Choroid plexus epithelial cell (primary cell): ENCODE data around the gene MPZL3.

ENCODE experiments used
- DNase-seq: peaks from one replicate; pipeline ENCODE4 v3.0.0-alpha.2; 2010; ENCODE audit warnings: low read depth
- H3K4me3 ChIP-seq: 2 replicates; pipeline ENCODE4 v1.5.1; 2011; ENCODE audit warnings: low read depth, mild to moderate bottlenecking, control low read depth, low read length, moderate library complexity
- CTCF ChIP-seq: conservative IDR thresholded peaks from 2 replicates; pipeline ENCODE4 v1.5.1; 2011; ENCODE audit warnings: low read depth, mild to moderate bottlenecking, control low read depth, inconsistent platforms, low read length, moderate library complexity

The MPZL3 gene

GRCh38 chr11:118219732-118220131 lies 32.4 kb downstream of the MPZL3 start:
- H3K4me3 ChIP-seq: no peak overlapping the region
- DNase-seq: no peak
- TF ChIP-seq CTCF: no peak

DNA sequence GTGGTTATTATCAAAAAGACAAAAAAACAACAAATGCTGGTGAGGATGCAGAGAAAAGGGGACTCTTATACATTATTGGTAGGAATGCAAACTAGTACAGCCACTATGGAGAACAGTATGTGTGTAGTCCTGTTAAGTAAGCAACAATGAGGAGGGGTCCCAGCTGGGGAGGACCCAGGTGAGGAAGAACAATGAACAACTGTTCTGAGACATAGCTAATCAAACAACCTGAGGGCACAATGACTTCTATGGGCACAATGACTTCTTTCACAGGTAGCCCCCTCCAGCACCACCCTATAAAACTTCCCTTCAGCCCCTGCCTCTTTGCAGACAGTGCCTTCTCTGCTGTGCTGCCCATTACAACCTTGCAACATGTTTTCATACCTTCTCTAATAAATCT lies 32.9 kb downstream of the MPZL3 start:
- no peak overlapping the region for H3K4me3 ChIP-seq
- no peak for TF ChIP-seq CTCF
- DNase-seq: no peak

DNA sequence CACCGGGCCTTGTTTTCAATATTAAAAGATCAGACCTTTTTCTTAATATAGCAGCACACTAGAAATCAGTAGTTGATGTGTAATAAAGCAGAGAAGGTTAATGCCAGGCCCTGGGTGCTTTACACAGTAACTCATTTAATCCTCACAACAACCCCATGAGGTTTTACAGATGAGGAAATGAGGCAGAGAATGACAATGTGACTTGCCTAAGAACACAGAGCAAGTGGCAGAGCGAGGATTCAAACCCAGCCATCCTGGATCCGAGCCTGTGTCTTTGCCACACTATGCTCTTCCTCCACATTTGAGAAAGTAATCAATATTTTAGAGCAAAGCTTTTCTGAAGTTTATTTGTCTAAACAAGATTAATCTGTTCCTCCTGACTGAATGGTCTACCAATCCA lies 34.6 kb downstream of the MPZL3 start:
- H3K4me3 ChIP-seq: no peak overlapping the region
- no peak for DNase-seq
- TF ChIP-seq CTCF: no peak

- no peak for TF ChIP-seq CTCF
- DNase-seq: no peak
- H3K4me3 ChIP-seq: no peak overlapping the region
Observed at GRCh38 chr11:118216621-118217481, 35.3 kb downstream of the MPZL3 start.

DNA sequence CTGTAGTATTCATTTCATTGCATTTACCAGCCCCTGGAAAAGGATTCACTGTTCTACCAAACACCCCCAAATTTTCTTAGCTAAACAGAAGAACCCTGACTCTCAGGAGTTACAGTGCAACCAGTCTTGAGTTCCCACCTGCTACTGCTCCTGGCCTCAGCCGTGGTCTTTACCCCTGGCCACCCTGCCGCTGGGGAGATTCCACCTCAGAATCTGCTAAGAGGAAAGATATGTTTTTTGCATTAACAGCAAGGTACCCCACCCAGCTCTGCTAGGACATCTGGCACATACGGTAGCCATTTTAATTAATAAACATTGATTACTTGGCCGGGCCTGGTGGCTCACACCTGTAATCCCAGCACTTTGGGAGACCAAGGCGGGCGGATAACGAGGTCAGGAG lies 36.4 kb downstream of the MPZL3 start:
- no peak for DNase-seq
- H3K4me3 ChIP-seq: no peak overlapping the region
- no peak for TF ChIP-seq CTCF

DNA sequence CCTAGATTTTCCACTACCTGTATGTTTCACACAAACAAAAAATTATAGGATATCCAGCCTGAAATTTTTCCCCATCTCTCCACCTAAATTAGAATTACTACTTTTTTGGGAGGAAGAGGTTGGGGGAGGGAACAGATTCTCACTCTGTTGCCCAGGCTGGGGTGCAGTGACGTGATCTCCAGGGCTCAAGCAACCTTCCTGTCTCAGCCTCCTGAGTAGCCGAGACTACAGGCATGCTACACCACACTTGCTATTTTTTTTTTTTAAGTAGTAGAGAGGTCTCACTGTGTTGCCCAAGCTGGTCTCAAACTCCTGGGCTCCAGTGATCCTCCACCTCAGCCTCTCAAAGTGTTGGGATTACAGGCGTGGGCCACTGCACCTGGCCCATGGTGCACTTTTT lies 36.9 kb downstream of the MPZL3 start:
- no peak overlapping the region for H3K4me3 ChIP-seq
- no peak for DNase-seq
- TF ChIP-seq CTCF: no peak
